Measurements from ENCODE around the gene SLC39A1. TPM values are rescaled to one million over a fixed set of nuclear protein-coding genes. Genes with fewer than 3 reads are reported as not detected.

The SLC39A1 gene
- total and polyA plus RNA-seq, 9 of the 15 experiments (the other 6 are each of a cell fraction or from before 2014, with no cell fraction given): 9.9 to 81.1 (median 62.7) TPM

DNA sequence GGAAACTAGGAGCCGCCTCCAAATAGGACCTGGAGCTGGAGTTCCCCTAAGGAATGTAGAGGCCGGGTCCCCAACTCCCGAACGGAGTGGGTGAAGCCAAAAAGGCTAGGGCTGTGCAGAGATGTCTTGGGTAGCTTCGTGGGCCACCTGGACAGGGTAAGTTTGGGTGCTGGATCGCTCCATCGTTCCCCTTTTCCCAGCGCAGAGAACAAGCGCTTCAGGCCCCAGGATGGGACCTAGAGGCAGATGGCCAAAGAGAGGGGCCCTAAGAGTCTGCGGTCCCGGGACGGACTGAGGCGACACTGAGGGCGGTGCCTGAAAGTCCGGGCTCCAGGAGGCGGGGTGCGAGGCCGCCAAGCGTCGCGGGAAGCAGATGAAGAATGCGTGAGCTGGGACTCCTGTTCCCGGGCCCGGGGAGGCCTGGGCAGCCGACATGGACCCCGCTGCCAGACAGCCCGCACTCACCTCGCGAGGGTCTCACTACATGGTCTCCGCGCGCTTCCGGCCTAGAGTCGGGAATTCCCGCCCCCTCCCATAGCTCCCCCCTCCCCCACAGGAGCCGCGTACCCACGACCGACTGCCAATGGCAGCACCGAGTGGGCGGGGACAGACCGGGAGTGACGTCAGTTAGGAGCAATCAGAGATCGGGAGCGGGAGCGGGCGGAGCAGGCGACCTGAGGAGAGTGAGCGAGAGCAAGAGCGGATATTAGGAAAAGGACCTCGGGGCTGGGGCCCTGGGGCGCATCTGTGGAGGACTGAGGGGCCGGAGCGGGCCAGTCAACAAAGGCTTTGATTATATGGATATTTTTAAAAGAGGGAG lies at the start of gene SLC39A1 (continued):
- TF ChIP-seq, protein P1, sequence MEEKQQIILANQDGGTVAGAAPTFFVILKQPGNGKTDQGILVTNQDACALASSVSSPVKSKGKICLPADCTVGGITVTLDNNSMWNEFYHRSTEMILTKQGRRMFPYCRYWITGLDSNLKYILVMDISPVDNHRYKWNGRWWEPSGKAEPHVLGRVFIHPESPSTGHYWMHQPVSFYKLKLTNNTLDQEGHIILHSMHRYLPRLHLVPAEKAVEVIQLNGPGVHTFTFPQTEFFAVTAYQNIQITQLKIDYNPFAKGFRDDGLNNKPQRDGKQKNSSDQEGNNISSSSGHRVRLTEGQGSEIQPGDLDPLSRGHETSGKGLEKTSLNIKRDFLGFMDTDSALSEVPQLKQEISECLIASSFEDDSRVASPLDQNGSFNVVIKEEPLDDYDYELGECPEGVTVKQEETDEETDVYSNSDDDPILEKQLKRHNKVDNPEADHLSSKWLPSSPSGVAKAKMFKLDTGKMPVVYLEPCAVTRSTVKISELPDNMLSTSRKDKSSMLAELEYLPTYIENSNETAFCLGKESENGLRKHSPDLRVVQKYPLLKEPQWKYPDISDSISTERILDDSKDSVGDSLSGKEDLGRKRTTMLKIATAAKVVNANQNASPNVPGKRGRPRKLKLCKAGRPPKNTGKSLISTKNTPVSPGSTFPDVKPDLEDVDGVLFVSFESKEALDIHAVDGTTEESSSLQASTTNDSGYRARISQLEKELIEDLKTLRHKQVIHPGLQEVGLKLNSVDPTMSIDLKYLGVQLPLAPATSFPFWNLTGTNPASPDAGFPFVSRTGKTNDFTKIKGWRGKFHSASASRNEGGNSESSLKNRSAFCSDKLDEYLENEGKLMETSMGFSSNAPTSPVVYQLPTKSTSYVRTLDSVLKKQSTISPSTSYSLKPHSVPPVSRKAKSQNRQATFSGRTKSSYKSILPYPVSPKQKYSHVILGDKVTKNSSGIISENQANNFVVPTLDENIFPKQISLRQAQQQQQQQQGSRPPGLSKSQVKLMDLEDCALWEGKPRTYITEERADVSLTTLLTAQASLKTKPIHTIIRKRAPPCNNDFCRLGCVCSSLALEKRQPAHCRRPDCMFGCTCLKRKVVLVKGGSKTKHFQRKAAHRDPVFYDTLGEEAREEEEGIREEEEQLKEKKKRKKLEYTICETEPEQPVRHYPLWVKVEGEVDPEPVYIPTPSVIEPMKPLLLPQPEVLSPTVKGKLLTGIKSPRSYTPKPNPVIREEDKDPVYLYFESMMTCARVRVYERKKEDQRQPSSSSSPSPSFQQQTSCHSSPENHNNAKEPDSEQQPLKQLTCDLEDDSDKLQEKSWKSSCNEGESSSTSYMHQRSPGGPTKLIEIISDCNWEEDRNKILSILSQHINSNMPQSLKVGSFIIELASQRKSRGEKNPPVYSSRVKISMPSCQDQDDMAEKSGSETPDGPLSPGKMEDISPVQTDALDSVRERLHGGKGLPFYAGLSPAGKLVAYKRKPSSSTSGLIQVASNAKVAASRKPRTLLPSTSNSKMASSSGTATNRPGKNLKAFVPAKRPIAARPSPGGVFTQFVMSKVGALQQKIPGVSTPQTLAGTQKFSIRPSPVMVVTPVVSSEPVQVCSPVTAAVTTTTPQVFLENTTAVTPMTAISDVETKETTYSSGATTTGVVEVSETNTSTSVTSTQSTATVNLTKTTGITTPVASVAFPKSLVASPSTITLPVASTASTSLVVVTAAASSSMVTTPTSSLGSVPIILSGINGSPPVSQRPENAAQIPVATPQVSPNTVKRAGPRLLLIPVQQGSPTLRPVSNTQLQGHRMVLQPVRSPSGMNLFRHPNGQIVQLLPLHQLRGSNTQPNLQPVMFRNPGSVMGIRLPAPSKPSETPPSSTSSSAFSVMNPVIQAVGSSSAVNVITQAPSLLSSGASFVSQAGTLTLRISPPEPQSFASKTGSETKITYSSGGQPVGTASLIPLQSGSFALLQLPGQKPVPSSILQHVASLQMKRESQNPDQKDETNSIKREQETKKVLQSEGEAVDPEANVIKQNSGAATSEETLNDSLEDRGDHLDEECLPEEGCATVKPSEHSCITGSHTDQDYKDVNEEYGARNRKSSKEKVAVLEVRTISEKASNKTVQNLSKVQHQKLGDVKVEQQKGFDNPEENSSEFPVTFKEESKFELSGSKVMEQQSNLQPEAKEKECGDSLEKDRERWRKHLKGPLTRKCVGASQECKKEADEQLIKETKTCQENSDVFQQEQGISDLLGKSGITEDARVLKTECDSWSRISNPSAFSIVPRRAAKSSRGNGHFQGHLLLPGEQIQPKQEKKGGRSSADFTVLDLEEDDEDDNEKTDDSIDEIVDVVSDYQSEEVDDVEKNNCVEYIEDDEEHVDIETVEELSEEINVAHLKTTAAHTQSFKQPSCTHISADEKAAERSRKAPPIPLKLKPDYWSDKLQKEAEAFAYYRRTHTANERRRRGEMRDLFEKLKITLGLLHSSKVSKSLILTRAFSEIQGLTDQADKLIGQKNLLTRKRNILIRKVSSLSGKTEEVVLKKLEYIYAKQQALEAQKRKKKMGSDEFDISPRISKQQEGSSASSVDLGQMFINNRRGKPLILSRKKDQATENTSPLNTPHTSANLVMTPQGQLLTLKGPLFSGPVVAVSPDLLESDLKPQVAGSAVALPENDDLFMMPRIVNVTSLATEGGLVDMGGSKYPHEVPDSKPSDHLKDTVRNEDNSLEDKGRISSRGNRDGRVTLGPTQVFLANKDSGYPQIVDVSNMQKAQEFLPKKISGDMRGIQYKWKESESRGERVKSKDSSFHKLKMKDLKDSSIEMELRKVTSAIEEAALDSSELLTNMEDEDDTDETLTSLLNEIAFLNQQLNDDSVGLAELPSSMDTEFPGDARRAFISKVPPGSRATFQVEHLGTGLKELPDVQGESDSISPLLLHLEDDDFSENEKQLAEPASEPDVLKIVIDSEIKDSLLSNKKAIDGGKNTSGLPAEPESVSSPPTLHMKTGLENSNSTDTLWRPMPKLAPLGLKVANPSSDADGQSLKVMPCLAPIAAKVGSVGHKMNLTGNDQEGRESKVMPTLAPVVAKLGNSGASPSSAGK (IDR thresholded peaks at IDR 0.05): peak; percentile 67
- TF ChIP-seq ELF4 (CRISPR knock-in tag; IDR thresholded peaks at IDR 0.05) (no peak), HNRNPK (IDR thresholded peaks at IDR 0.05; ENCODE audit: low read depth, low read length, poor library complexity, severe bottlenecking) (no peak), SOX6 (IDR thresholded peaks at IDR 0.05) (no peak), POLR2B (IDR thresholded peaks at IDR 0.05; ENCODE audit: low read depth, partially characterized antibody) (peak; percentile 72), NCOA2 (IDR thresholded peaks at IDR 0.05; ENCODE audit: partially characterized antibody in 2 of 2) (no peak), CXXC5 (CRISPR knock-in tag; IDR thresholded peaks at IDR 0.05) (peak; percentile 62; the same call in 1 of the 2 replicates), BRF1 (IDR thresholded peaks at IDR 0.05; ENCODE audit: borderline replicate concordance, extremely low read depth, insufficient read length) (no peak), ZKSCAN1 (IDR thresholded peaks at IDR 0.05; ENCODE audit: low read depth, low read length) (no peak), EP400 (IDR thresholded peaks at IDR 0.05) (peak; percentile 75), SP1 (CRISPR knock-in tag; IDR thresholded peaks at IDR 0.05) (peak; percentile 51; the same call in 1 of the 2 replicates)
- TF ChIP-seq, protein P2, sequence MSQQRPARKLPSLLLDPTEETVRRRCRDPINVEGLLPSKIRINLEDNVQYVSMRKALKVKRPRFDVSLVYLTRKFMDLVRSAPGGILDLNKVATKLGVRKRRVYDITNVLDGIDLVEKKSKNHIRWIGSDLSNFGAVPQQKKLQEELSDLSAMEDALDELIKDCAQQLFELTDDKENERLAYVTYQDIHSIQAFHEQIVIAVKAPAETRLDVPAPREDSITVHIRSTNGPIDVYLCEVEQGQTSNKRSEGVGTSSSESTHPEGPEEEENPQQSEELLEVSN (IDR thresholded peaks at IDR 0.05; ENCODE audit: borderline replicate concordance in 1 of 2, extremely low read depth in 1 of 2, insufficient read depth in 1 of 2, insufficient read length in 1 of 2, low read depth in 1 of 2, low read length in 1 of 2, poor library complexity in 1 of 2, severe bottlenecking in 1 of 2): peak; percentile 67 to 76
- TF ChIP-seq, protein P3, sequence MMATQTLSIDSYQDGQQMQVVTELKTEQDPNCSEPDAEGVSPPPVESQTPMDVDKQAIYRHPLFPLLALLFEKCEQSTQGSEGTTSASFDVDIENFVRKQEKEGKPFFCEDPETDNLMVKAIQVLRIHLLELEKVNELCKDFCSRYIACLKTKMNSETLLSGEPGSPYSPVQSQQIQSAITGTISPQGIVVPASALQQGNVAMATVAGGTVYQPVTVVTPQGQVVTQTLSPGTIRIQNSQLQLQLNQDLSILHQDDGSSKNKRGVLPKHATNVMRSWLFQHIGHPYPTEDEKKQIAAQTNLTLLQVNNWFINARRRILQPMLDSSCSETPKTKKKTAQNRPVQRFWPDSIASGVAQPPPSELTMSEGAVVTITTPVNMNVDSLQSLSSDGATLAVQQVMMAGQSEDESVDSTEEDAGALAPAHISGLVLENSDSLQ (IDR thresholded peaks at IDR 0.05): peak; percentile 99
